Astrocyte (in vitro differentiated cells and primary cell): ENCODE data around the gene MYO5B.

Source experiments
- EZH2 ChIP-seq: IDR thresholded peaks from 2 replicates; pipeline ENCODE4 v1.6.1; 2012; ENCODE audit warnings: mild to moderate bottlenecking, low read length, inconsistent platforms; ENCODE audit not compliant: insufficient read depth
- TF ChIP-seq, protein P1 (sequence below): IDR thresholded peaks from 2 replicates; pipeline ENCODE4 v1.5.1; 2011; ENCODE audit warnings: low read depth, mild to moderate bottlenecking, inconsistent platforms, low read length, moderate library complexity; ENCODE audit not compliant: insufficient read depth

DNA sequence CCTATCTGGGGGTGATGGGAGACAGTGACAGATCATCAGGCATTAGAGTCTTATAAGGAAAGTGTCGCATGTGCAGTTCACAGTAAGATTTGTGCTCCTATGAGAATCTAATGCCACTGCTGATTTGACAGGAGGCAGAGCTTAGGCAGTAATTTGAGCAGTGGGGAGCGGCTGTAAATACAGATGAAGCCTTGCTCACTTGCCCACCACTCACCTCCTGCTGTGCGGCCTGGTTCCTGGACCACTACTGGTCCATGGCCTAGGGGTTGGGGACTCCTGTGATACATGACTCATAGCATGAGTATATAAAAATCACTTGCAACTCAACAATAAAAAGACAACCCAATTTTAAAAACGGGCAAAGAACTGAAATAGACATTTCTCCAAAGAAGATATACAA, 310.5 kb downstream of the MYO5B start:
- TF ChIP-seq, protein P1, sequence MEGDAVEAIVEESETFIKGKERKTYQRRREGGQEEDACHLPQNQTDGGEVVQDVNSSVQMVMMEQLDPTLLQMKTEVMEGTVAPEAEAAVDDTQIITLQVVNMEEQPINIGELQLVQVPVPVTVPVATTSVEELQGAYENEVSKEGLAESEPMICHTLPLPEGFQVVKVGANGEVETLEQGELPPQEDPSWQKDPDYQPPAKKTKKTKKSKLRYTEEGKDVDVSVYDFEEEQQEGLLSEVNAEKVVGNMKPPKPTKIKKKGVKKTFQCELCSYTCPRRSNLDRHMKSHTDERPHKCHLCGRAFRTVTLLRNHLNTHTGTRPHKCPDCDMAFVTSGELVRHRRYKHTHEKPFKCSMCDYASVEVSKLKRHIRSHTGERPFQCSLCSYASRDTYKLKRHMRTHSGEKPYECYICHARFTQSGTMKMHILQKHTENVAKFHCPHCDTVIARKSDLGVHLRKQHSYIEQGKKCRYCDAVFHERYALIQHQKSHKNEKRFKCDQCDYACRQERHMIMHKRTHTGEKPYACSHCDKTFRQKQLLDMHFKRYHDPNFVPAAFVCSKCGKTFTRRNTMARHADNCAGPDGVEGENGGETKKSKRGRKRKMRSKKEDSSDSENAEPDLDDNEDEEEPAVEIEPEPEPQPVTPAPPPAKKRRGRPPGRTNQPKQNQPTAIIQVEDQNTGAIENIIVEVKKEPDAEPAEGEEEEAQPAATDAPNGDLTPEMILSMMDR = no peak
- no peak for TF ChIP-seq EZH2
